Nephron (organoid): ENCODE data around the gene ISG20.
A peak's percentile ranks its signal among the peaks of the same experiment; 100 is the strongest.

Source experiments
- H3K27ac Mint-ChIP-seq, 3 experiments: 2 replicates each; pipeline ENCODE4 v1.8.0; 2020; ENCODE audit warnings: mixed read lengths in 3 of 3, mild to moderate bottlenecking in 2 of 3, moderate library complexity in 1 of 3
- H3K27me3 Mint-ChIP-seq: 2 replicates; pipeline ENCODE4 v1.8.0; 2021; ENCODE audit warnings: low read depth, mild to moderate bottlenecking, moderate library complexity, mixed read lengths
- H3K36me3 Mint-ChIP-seq: 2 replicates; pipeline ENCODE4 v1.8.0; 2020; ENCODE audit warnings: low read depth, mixed read lengths
- H3K4me1 Mint-ChIP-seq: 2 replicates; pipeline ENCODE4 v1.8.0; 2020; ENCODE audit warnings: mixed read lengths
- H3K4me3 Mint-ChIP-seq, 3 experiments: 2 replicates each; pipeline ENCODE4 v1.8.0; 2020; ENCODE audit warnings: mild to moderate bottlenecking in 3 of 3, mixed read lengths in 3 of 3, moderate library complexity in 2 of 3
- H3K9me3 Mint-ChIP-seq: 2 replicates; pipeline ENCODE4 v1.8.0; 2020; ENCODE audit warnings: mixed read lengths
- TF ChIP-seq, protein P1 (sequence below), 3 experiments: fragments of 200-600 bp; sonication (generic); IDR thresholded peaks; one replicate each; pipeline ENCODE4 v1.5.0; 2021; ENCODE audit warnings: antibody characterized with exemption in 3 of 3; ENCODE audit not compliant: unreplicated experiment in 3 of 3

Gene ISG20

DNA sequence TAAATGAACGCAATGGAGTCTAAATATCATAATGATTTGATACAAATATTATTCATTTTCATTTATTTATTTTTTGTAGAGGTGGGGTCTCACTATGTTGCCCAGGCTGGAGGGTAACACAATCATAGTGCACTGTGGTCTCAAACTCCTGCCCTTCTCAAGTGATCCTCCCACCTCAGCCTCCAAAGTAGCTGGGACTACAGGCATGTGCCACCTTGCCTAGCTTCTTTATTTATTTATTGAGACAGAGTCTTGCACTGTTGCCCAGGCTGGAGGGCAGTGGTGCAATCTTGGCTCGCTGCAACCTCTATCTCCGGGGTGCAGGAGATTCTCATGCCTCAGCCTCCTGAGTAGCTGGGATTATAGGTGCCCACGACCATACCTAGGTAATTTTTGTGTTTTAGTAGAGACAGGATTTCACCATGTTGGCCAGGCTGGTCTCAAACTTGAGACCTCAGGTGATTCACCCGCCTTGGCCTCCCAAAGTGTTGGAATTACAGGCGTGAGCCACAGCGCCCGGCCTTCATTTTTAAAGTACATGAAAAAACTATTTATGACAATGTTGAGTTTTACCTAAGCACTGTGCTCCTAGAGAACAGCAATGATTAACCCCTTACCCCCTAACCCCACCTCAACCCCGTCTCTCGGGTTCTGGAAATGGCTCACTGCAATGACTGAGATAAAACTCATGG lies 21.6 kb upstream of the ISG20 start:
- Mint-ChIP-seq H3K4me1 (peaks cover 21% of the 10 kb centered on the region), H3K36me3 (no peaks in the 10 kb centered on the region)
- TF ChIP-seq, protein P1, sequence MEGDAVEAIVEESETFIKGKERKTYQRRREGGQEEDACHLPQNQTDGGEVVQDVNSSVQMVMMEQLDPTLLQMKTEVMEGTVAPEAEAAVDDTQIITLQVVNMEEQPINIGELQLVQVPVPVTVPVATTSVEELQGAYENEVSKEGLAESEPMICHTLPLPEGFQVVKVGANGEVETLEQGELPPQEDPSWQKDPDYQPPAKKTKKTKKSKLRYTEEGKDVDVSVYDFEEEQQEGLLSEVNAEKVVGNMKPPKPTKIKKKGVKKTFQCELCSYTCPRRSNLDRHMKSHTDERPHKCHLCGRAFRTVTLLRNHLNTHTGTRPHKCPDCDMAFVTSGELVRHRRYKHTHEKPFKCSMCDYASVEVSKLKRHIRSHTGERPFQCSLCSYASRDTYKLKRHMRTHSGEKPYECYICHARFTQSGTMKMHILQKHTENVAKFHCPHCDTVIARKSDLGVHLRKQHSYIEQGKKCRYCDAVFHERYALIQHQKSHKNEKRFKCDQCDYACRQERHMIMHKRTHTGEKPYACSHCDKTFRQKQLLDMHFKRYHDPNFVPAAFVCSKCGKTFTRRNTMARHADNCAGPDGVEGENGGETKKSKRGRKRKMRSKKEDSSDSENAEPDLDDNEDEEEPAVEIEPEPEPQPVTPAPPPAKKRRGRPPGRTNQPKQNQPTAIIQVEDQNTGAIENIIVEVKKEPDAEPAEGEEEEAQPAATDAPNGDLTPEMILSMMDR (IDR thresholded peaks at IDR 0.05; ENCODE audit: unreplicated experiment in 3 of 3), result no peak

DNA sequence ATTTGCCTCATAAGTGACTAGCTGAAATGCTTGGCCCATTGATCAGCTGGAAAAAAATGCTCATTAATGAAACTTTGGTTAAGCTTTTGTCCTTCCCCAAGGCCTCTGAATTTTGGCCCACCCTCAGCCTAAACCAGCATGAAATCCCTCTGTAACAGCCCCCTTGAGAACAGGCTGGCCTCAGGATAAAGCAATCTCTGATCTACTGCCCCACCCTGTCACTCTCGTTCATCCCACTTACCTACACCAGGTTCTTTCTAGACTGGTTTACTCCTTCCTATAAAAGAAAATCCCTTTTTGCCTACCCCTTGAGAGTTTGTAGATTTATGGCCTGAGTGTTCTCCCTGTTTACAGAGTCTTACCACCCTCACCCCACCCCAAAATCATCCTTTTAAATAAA lies 21.0 kb upstream of the ISG20 start:
- Mint-ChIP-seq H3K27me3 (peaks cover 33% of the 10 kb centered on the region), H3K27ac (no peak overlapping the region), H3K36me3 (no peaks in the 10 kb centered on the region), H3K9me3 (no peaks in the 10 kb centered on the region), H3K4me1 (peaks cover 27% of the 10 kb centered on the region), H3K4me3 (no peak overlapping the region)
- TF ChIP-seq, protein P1 (IDR thresholded peaks at IDR 0.05; ENCODE audit: unreplicated experiment in 3 of 3), result no peak

More for the DNA sequence above, 21.6 kb upstream of the ISG20 start:
- H3K27me3 Mint-ChIP-seq, result peaks cover 38% of the 10 kb centered on the region
- H3K4me3 Mint-ChIP-seq, result no peak overlapping the region
- H3K27ac Mint-ChIP-seq, result no peak overlapping the region
- no peaks in the 10 kb centered on the region for H3K9me3 Mint-ChIP-seq

DNA sequence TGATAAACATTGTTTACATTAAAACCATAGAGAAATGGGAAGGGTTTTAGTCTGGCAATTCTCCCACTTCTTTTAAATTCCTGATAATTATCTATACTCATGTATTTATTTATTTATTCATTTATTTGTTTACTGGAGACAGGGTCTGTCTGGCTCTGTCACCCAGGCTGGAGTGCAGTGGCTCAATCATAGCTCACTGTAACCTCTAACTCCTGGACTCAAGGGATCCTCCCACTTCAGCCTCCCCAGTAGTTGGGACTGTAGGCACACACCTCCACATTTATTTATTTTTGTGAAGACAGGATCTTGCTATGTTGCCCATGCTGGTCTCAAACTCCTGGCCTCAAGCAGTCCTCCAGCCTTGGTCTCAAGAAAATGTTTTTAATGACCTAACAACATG lies 20.1 kb upstream of the ISG20 start:
- Mint-ChIP-seq H3K36me3 (no peaks in the 10 kb centered on the region), H3K9me3 (no peaks in the 10 kb centered on the region), H3K27ac (no peak overlapping the region), H3K27me3 (peaks cover 24% of the 10 kb centered on the region), H3K4me3 (peak overlapping the region in 1 of 3 experiments; percentile 65), H3K4me1 (peaks cover 36% of the 10 kb centered on the region)
- TF ChIP-seq, protein P1 (IDR thresholded peaks at IDR 0.05; ENCODE audit: unreplicated experiment in 3 of 3), result no peak

DNA sequence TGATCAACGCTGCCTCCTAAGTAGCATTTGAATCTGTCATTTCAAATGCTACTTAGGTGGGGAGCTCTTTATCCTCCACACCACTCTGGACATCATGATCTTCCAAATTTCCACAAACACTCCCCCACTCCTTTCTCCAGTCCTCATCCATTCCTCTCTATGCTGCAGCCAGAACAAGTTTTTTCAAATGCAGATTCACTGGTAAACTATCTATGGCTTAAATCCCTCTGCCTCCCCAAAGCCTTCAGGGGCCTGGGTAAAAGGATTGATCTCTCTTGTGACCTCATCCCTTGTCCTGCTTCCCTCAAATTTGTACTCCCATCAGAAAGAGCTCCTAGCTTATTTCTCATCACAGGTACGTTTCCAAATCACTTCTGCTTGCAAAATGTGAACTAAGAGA lies 19.0 kb upstream of the ISG20 start:
- peaks cover 14% of the 10 kb centered on the region for H3K27me3 Mint-ChIP-seq
- H3K9me3 Mint-ChIP-seq, result no peaks in the 10 kb centered on the region
- TF ChIP-seq, protein P1 (IDR thresholded peaks at IDR 0.05; ENCODE audit: unreplicated experiment in 3 of 3), result no peak
- H3K4me3 Mint-ChIP-seq, result no peak overlapping the region
- H3K27ac Mint-ChIP-seq, result no peak overlapping the region
- H3K4me1 Mint-ChIP-seq, result peaks cover 41% of the 10 kb centered on the region
- no peaks in the 10 kb centered on the region for H3K36me3 Mint-ChIP-seq

DNA sequence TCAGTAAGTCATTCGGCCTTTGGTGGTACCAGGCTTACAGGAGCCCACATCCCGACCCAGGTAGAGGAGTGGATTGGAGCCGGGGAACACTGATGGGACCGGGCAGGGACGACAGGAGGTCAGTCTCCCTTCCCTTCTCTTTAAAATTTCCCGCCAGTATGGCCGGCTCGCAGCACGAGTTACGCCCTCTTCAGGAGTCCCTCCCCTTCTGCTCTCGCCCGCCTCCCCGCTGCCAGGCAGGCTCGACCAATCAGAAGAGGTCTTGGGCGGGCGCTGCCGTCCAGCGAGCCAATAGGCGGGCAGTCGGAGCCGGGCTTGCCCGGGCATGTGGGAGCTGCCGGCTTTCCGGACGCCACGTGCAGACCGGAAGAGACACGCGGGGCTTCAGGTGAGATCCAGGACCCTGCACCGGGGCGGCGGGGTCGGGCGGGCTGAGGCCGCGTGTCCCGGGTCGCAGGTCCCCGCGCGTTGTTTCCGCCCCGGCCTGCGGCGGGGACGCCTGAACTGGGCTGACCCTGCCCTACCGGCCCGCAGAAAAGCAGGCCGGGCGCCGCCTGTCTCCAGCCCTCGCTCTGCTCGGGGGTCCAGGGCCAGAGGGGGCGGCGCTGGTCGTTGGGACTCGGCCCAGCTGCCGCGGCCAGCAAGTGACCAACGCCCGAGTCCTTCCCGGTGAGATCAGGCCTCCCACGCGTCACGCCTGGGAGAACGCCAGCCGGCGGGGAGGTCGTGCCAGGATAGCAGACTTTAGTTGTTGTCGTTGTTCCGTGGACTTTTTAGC lies 17.6 kb upstream of the ISG20 start, which contains the start of gene AEN:
TSS of gene AEN (plus strand) at position 346 of the 778 bp plus-strand sequence. CDS start 4,870 bp downstream, outside the sequence.
- H3K27ac Mint-ChIP-seq, result peak within 1 kb of the TSS; percentile 25 to 83 (median 64)
- TF ChIP-seq, protein P1 (IDR thresholded peaks at IDR 0.05; ENCODE audit: unreplicated experiment in 3 of 3), result no peak
- H3K36me3 Mint-ChIP-seq, result no peaks in the 10 kb centered on the region
- H3K27me3 Mint-ChIP-seq, result peaks cover 10% of the 10 kb centered on the region
- peaks cover 48% of the 10 kb centered on the region for H3K4me1 Mint-ChIP-seq
- peak within 1 kb of the TSS; percentile 90 to 93 (median 92) for H3K4me3 Mint-ChIP-seq
- no peaks in the 10 kb centered on the region for H3K9me3 Mint-ChIP-seq
